ENCODE data around the gene CLCF1.

CLCF1 gene

DNA sequence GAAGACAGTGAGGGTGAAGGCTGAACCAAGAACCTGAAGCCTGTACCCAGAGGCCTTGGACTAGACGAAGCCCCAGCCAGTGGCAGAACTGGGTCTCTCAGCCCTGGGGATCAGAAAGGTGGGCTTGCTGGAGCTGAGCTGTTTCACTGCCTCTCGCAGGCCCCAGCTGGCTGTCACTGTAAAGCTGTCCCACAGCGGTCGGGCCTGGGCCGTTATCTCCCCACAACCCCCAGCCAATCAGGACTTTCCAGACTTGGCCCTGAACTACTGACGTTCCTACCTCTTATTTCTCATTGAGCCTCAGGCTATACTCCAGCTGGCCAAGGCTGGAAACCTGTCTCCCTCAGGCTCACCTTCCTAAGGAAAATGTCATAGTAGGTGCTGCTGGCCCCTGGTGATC is 24.1 kb upstream of the CLCF1 start:
- peak; percentile 51 for DNase-seq
- Histone ChIP-seq H3K36me3 (peaks cover 47% of the 10 kb centered on the region), H3K27me3 (no peaks in the 10 kb centered on the region), H3K4me3 (ENCODE audit: low read depth, low read length) (no peak overlapping the region), H3K4me1 (peaks cover 12% of the 10 kb centered on the region), H3K9me3 (no peaks in the 10 kb centered on the region)
- TF ChIP-seq, protein P1, sequence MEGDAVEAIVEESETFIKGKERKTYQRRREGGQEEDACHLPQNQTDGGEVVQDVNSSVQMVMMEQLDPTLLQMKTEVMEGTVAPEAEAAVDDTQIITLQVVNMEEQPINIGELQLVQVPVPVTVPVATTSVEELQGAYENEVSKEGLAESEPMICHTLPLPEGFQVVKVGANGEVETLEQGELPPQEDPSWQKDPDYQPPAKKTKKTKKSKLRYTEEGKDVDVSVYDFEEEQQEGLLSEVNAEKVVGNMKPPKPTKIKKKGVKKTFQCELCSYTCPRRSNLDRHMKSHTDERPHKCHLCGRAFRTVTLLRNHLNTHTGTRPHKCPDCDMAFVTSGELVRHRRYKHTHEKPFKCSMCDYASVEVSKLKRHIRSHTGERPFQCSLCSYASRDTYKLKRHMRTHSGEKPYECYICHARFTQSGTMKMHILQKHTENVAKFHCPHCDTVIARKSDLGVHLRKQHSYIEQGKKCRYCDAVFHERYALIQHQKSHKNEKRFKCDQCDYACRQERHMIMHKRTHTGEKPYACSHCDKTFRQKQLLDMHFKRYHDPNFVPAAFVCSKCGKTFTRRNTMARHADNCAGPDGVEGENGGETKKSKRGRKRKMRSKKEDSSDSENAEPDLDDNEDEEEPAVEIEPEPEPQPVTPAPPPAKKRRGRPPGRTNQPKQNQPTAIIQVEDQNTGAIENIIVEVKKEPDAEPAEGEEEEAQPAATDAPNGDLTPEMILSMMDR (IDR thresholded peaks at IDR 0.05; ENCODE audit: low read depth, low read length), result no peak

DNA sequence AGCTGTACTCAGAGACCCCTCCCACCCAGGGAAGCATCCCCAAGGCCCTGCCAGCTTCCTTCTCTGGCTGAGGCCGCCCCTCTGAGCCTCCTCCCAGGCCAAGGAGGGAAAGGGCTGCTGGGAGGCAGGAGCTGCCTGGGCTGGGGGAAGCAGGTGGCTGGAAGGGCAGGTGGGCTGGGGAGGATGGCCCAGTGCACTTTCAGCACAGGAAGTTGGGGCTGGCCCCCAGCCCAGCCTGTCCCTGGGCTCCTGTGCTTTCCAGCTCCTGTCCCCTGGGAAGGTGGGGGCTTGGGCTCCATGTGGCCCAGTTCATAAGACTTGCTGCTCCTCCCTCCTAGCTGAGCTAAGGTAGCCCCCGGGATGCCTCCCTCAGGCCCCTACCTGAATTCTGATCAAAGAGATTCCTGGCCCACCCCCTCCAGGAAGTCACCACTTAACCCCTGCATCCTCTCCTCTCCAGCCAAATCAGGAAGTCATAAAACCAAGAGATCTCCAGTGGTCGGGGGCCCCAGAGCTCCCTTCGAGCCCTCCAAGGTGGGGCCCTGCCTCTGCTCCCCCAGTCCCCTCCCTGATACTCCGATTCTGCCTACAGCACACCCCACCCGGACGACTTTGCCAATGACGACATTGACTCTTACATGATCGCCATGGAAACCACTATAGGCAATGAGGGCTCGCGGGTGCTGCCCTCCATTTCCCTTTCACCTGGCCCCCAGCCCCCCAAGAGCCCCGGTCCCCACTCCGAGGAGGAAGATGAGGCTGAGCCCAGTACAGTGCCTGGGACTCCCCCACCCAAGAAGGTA is 23.4 kb upstream of the CLCF1 start:
- no peak for DNase-seq
- peaks cover 12% of the 10 kb centered on the region for H3K4me1 ChIP-seq
- peaks cover 47% of the 10 kb centered on the region for H3K36me3 ChIP-seq
- no peaks in the 10 kb centered on the region for H3K27me3 ChIP-seq
- TF ChIP-seq, protein P1 (IDR thresholded peaks at IDR 0.05; ENCODE audit: low read depth, low read length), result no peak
- H3K9me3 ChIP-seq, result no peaks in the 10 kb centered on the region
- no peak overlapping the region for H3K4me3 ChIP-seq (ENCODE audit: low read depth, low read length)

DNA sequence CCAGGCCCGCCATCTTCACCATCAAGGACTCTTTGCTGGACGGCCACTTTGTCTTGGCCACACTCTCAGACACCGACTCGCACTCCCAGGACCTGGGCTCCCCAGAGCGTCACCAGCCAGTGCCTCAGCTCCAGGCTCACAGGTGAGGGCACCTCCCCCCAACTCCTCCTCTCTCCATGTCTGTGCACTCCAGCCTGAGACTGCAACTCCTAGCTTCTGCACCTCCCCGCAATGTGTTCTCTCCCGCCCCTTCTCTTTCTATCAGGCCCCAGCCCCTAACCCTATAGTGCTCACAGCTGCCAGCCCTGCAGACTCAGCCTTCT is 22.8 kb upstream of the CLCF1 start:
- Histone ChIP-seq H3K36me3 (peaks cover 49% of the 10 kb centered on the region), H3K9me3 (no peaks in the 10 kb centered on the region), H3K4me3 (ENCODE audit: low read depth, low read length) (no peak overlapping the region), H3K27me3 (no peaks in the 10 kb centered on the region), H3K4me1 (peaks cover 12% of the 10 kb centered on the region)
- TF ChIP-seq, protein P1 (IDR thresholded peaks at IDR 0.05; ENCODE audit: low read depth, low read length), result no peak
- no peak for DNase-seq

DNA sequence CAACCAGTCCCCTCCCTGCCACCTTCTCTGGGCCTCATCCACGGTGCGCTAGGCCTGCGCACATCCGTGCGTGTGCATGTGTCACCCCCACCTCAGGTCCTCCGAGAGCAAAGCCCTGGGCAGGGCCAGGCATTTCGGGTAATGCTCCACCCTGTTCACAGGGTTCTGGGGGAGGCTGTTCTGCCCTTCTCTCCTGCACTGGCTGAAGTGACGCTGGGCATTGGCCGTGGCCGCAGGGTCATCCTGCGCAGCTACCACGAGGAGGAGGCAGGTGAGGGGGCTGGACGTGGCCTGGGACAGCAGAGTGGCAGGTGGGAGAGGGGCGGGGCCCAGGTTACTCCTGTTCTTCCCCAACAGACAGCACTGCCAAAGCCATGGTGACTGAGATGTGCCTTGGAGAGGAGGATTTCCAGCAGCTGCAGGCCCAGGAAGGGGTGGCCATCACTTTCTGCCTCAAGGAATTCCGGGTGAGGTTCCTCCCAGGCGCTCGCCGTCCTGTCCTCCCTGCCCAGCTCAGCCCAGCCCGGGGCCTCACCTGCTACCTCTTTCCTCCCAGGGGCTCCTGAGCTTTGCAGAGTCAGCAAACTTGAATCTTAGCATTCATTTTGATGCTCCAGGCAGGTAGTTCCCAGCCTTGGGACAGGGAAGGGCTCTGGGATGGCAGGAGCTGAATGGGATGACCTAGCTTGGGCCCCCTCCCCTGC is 22.3 kb upstream of the CLCF1 start:
- Histone ChIP-seq H3K4me3 (ENCODE audit: low read depth, low read length) (no peak overlapping the region), H3K36me3 (peaks cover 49% of the 10 kb centered on the region), H3K4me1 (peaks cover 12% of the 10 kb centered on the region)

DNA sequence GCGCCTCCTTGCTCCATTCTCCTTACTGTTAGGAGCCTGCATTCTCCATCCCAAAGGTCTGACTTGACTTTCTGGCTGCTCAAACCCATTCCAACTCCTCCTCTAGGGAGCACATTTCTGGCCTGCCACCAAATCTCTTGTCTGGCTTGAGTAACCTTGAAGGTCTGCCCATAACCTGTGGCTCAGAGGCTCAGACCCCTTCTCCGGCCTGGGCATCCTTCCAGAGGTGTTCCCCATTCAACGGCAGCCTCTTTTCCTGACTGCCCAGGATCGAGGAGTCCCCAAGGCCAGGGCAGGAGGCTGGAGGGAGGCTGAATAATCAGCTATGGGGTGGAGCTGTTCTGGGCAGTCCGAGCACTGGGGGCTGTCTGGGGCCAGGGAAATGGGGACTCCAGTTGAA is 20.6 kb upstream of the CLCF1 start:
- no peak for DNase-seq
- no peak overlapping the region for H3K4me3 ChIP-seq (ENCODE audit: low read depth, low read length)
- H3K4me1 ChIP-seq, result peaks cover 6% of the 10 kb centered on the region
- TF ChIP-seq, protein P1 (IDR thresholded peaks at IDR 0.05; ENCODE audit: low read depth, low read length), result no peak
- no peaks in the 10 kb centered on the region for H3K27me3 ChIP-seq
- no peaks in the 10 kb centered on the region for H3K9me3 ChIP-seq
- H3K36me3 ChIP-seq, result peaks cover 39% of the 10 kb centered on the region

More for the DNA sequence above, 22.3 kb upstream of the CLCF1 start:
- no peak for DNase-seq
- no peaks in the 10 kb centered on the region for H3K27me3 ChIP-seq
- H3K9me3 ChIP-seq, result no peaks in the 10 kb centered on the region
- TF ChIP-seq, protein P1 (IDR thresholded peaks at IDR 0.05; ENCODE audit: low read depth, low read length), result no peak

DNA sequence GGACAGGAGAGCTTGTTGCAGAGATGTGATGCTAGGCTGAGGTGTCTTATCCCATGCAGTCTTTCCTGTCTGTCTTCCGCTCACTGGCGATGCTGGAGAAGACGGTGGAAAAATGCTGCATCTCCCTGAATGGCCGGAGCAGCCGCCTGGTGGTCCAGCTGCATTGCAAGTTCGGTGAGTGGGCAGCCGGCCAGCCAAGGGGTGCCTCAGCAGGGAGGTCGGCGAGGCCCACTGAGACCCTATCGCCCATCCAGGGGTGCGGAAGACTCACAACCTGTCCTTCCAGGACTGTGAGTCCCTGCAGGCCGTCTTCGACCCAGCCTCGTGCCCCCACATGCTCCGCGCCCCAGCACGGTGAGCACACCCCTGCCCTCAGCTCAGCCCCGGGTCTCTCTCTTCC is 20.0 kb upstream of the CLCF1 start:
- TF ChIP-seq, protein P1 (IDR thresholded peaks at IDR 0.05; ENCODE audit: low read depth, low read length), result no peak
- H3K4me1 ChIP-seq, result peaks cover 6% of the 10 kb centered on the region
- peaks cover 34% of the 10 kb centered on the region for H3K36me3 ChIP-seq
- H3K9me3 ChIP-seq, result no peaks in the 10 kb centered on the region
- no peak for DNase-seq
- no peak overlapping the region for H3K4me3 ChIP-seq (ENCODE audit: low read depth, low read length)
- H3K27me3 ChIP-seq, result no peaks in the 10 kb centered on the region

Measured in BE2C (cell line).